ENCODE results near the gene TBC1D14. TPM values are rescaled to one million over a fixed set of nuclear protein-coding genes. Genes with fewer than 3 reads are reported as not detected.

Gene TBC1D14
- total RNA-seq, 1 experiment from 2014 or later = 35.2 TPM

- Histone ChIP-seq H3K36me3 (ENCODE audit: insufficient read depth, low read length) (peaks cover 54% of the 10 kb centered on the region; the same call in 1 of the 2 replicates), H4K20me1 (ENCODE audit: insufficient read depth, low read depth, low read length) (peaks cover 18% of the 10 kb centered on the region), H3K9me2 (replicated peaks; ENCODE audit: insufficient read depth, low read length) (no peaks in the 10 kb centered on the region), H2AFZ (ENCODE audit: low read length) (no peak overlapping the region), H3K9me3 (ENCODE audit: low read length) (no peaks in the 10 kb centered on the region), H3K9ac (ENCODE audit: low read length) (no peak overlapping the region), H3K27me3 (ENCODE audit: low read length) (no peaks in the 10 kb centered on the region), H3K79me2 (ENCODE audit: low read length) (peaks cover 24% of the 10 kb centered on the region), H3K4me1 (ENCODE audit: low read length) (peaks cover 1% of the 10 kb centered on the region), H3K27ac (ENCODE audit: low read length) (no peak overlapping the region), H3K4me2 (ENCODE audit: low read depth, low read length, poor library complexity, severe bottlenecking) (no peak overlapping the region), H3K4me3 (ENCODE audit: low read length) (no peak overlapping the region)
- DNase-seq = no peak
Observed at GRCh38 chr4:7060346-7061150, 150.9 kb downstream of the TBC1D14 start.

GRCh38 chr4:7061815-7062214 lies 152.2 kb downstream of the TBC1D14 start:
- Histone ChIP-seq H3K9ac (ENCODE audit: low read length) (no peak overlapping the region), H3K4me3 (ENCODE audit: low read length) (no peak overlapping the region), H3K4me2 (ENCODE audit: low read depth, low read length, poor library complexity, severe bottlenecking) (no peak overlapping the region), H3K27ac (ENCODE audit: low read length) (no peak overlapping the region), H3K9me2 (replicated peaks; ENCODE audit: insufficient read depth, low read length) (no peaks in the 10 kb centered on the region), H3K36me3 (ENCODE audit: insufficient read depth, low read length) (peaks cover 54% of the 10 kb centered on the region; the same call in 1 of the 2 replicates), H3K79me2 (ENCODE audit: low read length) (peaks cover 36% of the 10 kb centered on the region), H3K4me1 (ENCODE audit: low read length) (peaks cover 13% of the 10 kb centered on the region), H3K9me3 (ENCODE audit: low read length) (no peaks in the 10 kb centered on the region), H2AFZ (ENCODE audit: low read length) (no peak overlapping the region), H4K20me1 (ENCODE audit: insufficient read depth, low read depth, low read length) (peaks cover 30% of the 10 kb centered on the region), H3K27me3 (ENCODE audit: low read length) (no peaks in the 10 kb centered on the region)
- no peak for DNase-seq

- Histone ChIP-seq H3K27me3 (ENCODE audit: low read length) (no peaks in the 10 kb centered on the region), H2AFZ (ENCODE audit: low read length) (no peak overlapping the region), H3K27ac (ENCODE audit: low read length) (no peak overlapping the region), H3K36me3 (ENCODE audit: insufficient read depth, low read length) (peaks cover 54% of the 10 kb centered on the region; the same call in 1 of the 2 replicates), H3K9me2 (replicated peaks; ENCODE audit: insufficient read depth, low read length) (no peaks in the 10 kb centered on the region), H3K9me3 (ENCODE audit: low read length) (no peaks in the 10 kb centered on the region), H3K4me1 (ENCODE audit: low read length) (peaks cover 14% of the 10 kb centered on the region), H3K79me2 (ENCODE audit: low read length) (peaks cover 46% of the 10 kb centered on the region), H3K9ac (ENCODE audit: low read length) (no peak overlapping the region), H3K4me2 (ENCODE audit: low read depth, low read length, poor library complexity, severe bottlenecking) (no peak overlapping the region), H3K4me3 (ENCODE audit: low read length) (no peak overlapping the region), H4K20me1 (ENCODE audit: insufficient read depth, low read depth, low read length) (peaks cover 32% of the 10 kb centered on the region)
- no peak for DNase-seq
Observed at GRCh38 chr4:7062816-7063215, 153.2 kb downstream of the TBC1D14 start.

GRCh38 chr4:7063362-7063761 lies 153.7 kb downstream of the TBC1D14 start:
- H3K79me2 ChIP-seq (ENCODE audit: low read length) = peaks cover 46% of the 10 kb centered on the region

GRCh38 chr4:7066006-7066405 lies 156.4 kb downstream of the TBC1D14 start:
- Histone ChIP-seq H3K79me2 (ENCODE audit: low read length) (peaks cover 43% of the 10 kb centered on the region), H3K4me2 (ENCODE audit: low read depth, low read length, poor library complexity, severe bottlenecking) (peak overlapping the region; percentile 86), H3K27ac (ENCODE audit: low read length) (no peak overlapping the region), H3K36me3 (ENCODE audit: insufficient read depth, low read length) (peaks cover 30% of the 10 kb centered on the region; the same call in 1 of the 2 replicates), H3K9ac (ENCODE audit: low read length) (peak overlapping the region; percentile 88; the same call in 1 of the 2 replicates), H3K9me3 (ENCODE audit: low read length) (no peaks in the 10 kb centered on the region), H3K4me1 (ENCODE audit: low read length) (peaks cover 25% of the 10 kb centered on the region), H3K27me3 (ENCODE audit: low read length) (no peaks in the 10 kb centered on the region), H2AFZ (ENCODE audit: low read length) (no peak overlapping the region), H4K20me1 (ENCODE audit: insufficient read depth, low read depth, low read length) (peaks cover 32% of the 10 kb centered on the region), H3K4me3 (ENCODE audit: low read length) (peak overlapping the region; percentile 84; the same call in 1 of the 2 replicates), H3K9me2 (replicated peaks; ENCODE audit: insufficient read depth, low read length) (no peaks in the 10 kb centered on the region)
- DNase-seq = no peak

More at GRCh38 chr4:7063362-7063761, 153.7 kb downstream of the TBC1D14 start:
- H3K4me3 ChIP-seq (ENCODE audit: low read length) = no peak overlapping the region
- H3K9me2 ChIP-seq (replicated peaks; ENCODE audit: insufficient read depth, low read length) = no peaks in the 10 kb centered on the region
- peaks cover 54% of the 10 kb centered on the region; the same call in 1 of the 2 replicates for H3K36me3 ChIP-seq (ENCODE audit: insufficient read depth, low read length)
- no peaks in the 10 kb centered on the region for H3K27me3 ChIP-seq (ENCODE audit: low read length)
- no peak overlapping the region for H3K4me2 ChIP-seq (ENCODE audit: low read depth, low read length, poor library complexity, severe bottlenecking)
- peaks cover 14% of the 10 kb centered on the region for H3K4me1 ChIP-seq (ENCODE audit: low read length)
- no peak overlapping the region for H2AFZ ChIP-seq (ENCODE audit: low read length)
- no peaks in the 10 kb centered on the region for H3K9me3 ChIP-seq (ENCODE audit: low read length)
- no peak overlapping the region for H3K27ac ChIP-seq (ENCODE audit: low read length)
- no peak for DNase-seq
- no peak overlapping the region for H3K9ac ChIP-seq (ENCODE audit: low read length)
- H4K20me1 ChIP-seq (ENCODE audit: insufficient read depth, low read depth, low read length) = peaks cover 32% of the 10 kb centered on the region

- H4K20me1 ChIP-seq (ENCODE audit: insufficient read depth, low read depth, low read length) = peaks cover 32% of the 10 kb centered on the region
- peaks cover 25% of the 10 kb centered on the region for H3K4me1 ChIP-seq (ENCODE audit: low read length)
- no peak for DNase-seq
- no peaks in the 10 kb centered on the region for H3K27me3 ChIP-seq (ENCODE audit: low read length)
- H3K4me3 ChIP-seq (ENCODE audit: low read length) = peak overlapping the region; percentile 84
- H3K9ac ChIP-seq (ENCODE audit: low read length) = peak overlapping the region; percentile 88
- peaks cover 43% of the 10 kb centered on the region for H3K79me2 ChIP-seq (ENCODE audit: low read length)
- no peak overlapping the region for H3K27ac ChIP-seq (ENCODE audit: low read length)
- no peaks in the 10 kb centered on the region for H3K9me3 ChIP-seq (ENCODE audit: low read length)
- peaks cover 26% of the 10 kb centered on the region; the same call in 1 of the 2 replicates for H3K36me3 ChIP-seq (ENCODE audit: insufficient read depth, low read length)
- no peak overlapping the region for H2AFZ ChIP-seq (ENCODE audit: low read length)
- no peaks in the 10 kb centered on the region for H3K9me2 ChIP-seq (replicated peaks; ENCODE audit: insufficient read depth, low read length)
- H3K4me2 ChIP-seq (ENCODE audit: low read depth, low read length, poor library complexity, severe bottlenecking) = peak overlapping the region; percentile 86
Observed at GRCh38 chr4:7066493-7066892, 156.9 kb downstream of the TBC1D14 start.

GRCh38 chr4:7067126-7067451 lies 157.5 kb downstream of the TBC1D14 start:
- no peaks in the 10 kb centered on the region for H3K9me2 ChIP-seq (replicated peaks; ENCODE audit: insufficient read depth, low read length)
- H3K4me1 ChIP-seq (ENCODE audit: low read length) = peaks cover 25% of the 10 kb centered on the region
- H3K79me2 ChIP-seq (ENCODE audit: low read length) = peaks cover 43% of the 10 kb centered on the region
- H3K27ac ChIP-seq (ENCODE audit: low read length) = peak overlapping the region; percentile 6; the same call in 1 of the 2 replicates
- H3K27me3 ChIP-seq (ENCODE audit: low read length) = no peaks in the 10 kb centered on the region
- H3K36me3 ChIP-seq (ENCODE audit: insufficient read depth, low read length) = peaks cover 20% of the 10 kb centered on the region; the same call in 1 of the 2 replicates
- peak overlapping the region; percentile 86 for H3K4me2 ChIP-seq (ENCODE audit: low read depth, low read length, poor library complexity, severe bottlenecking)
- peaks cover 28% of the 10 kb centered on the region for H4K20me1 ChIP-seq (ENCODE audit: insufficient read depth, low read depth, low read length)
- peak overlapping the region; percentile 84 for H3K4me3 ChIP-seq (ENCODE audit: low read length)
- peak overlapping the region; percentile 88 for H3K9ac ChIP-seq (ENCODE audit: low read length)
- no peak overlapping the region for H2AFZ ChIP-seq (ENCODE audit: low read length)
- H3K9me3 ChIP-seq (ENCODE audit: low read length) = no peaks in the 10 kb centered on the region
- DNase-seq = peak; percentile 46

GRCh38 chr4:7067452-7068278 lies 158.0 kb downstream of the TBC1D14 start, which contains the start of gene GRPEL1:
TSS of gene GRPEL1 (minus strand) at chr4:7068064. CDS start at chr4:7068032, 32 bp downstream.
- Histone ChIP-seq H3K4me3 (ENCODE audit: low read length) (peak within 1 kb of the TSS; percentile 84), H4K20me1 (ENCODE audit: insufficient read depth, low read depth, low read length) (peaks cover 28% of the 10 kb centered on the region), H2AFZ (ENCODE audit: low read length) (peak within 1 kb of the TSS; percentile 94), H3K27me3 (ENCODE audit: low read length) (no peaks in the 10 kb centered on the region), H3K36me3 (ENCODE audit: insufficient read depth, low read length) (peaks cover 18% of the 10 kb centered on the region; the same call in 1 of the 2 replicates), H3K27ac (ENCODE audit: low read length) (peak within 1 kb of the TSS; percentile 39; the same call in 1 of the 2 replicates), H3K4me1 (ENCODE audit: low read length) (peaks cover 25% of the 10 kb centered on the region), H3K9ac (ENCODE audit: low read length) (peak within 1 kb of the TSS; percentile 88), H3K9me2 (replicated peaks; ENCODE audit: insufficient read depth, low read length) (no peaks in the 10 kb centered on the region), H3K79me2 (ENCODE audit: low read length) (peaks cover 43% of the 10 kb centered on the region), H3K4me2 (ENCODE audit: low read depth, low read length, poor library complexity, severe bottlenecking) (peak within 1 kb of the TSS; percentile 98), H3K9me3 (ENCODE audit: low read length) (no peaks in the 10 kb centered on the region)
- DNase-seq = peak; percentile 100

Measured in Karpas-422 (cell line).